ENCODE measurements around the gene SPDYC. TPM values are rescaled to one million over a fixed set of nuclear protein-coding genes. Genes with fewer than 3 reads are reported as not detected.

The SPDYC gene, protein sequence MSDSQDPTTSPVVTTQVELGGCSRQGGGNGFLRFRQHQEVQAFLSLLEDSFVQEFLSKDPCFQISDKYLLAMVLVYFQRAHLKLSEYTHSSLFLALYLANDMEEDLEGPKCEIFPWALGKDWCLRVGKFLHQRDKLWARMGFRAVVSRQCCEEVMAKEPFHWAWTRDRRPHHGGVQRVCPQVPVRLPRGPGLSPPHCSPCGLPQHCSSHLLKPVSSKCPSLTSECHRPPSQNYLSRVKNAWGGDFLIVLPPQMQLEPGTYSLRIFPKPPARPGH
- total RNA-seq (2022) (not detected in 2 replicates), Bru-seq, nascent RNA (not detected), BruChase-seq, experiment 1, labeled RNA remaining after a 2-hour chase (percentile 2 among the genes with signal in this experiment), BruChase-seq, experiment 2, labeled RNA remaining after a 6-hour chase (not detected)
- long read RNA-seq = 0 reads

DNA sequence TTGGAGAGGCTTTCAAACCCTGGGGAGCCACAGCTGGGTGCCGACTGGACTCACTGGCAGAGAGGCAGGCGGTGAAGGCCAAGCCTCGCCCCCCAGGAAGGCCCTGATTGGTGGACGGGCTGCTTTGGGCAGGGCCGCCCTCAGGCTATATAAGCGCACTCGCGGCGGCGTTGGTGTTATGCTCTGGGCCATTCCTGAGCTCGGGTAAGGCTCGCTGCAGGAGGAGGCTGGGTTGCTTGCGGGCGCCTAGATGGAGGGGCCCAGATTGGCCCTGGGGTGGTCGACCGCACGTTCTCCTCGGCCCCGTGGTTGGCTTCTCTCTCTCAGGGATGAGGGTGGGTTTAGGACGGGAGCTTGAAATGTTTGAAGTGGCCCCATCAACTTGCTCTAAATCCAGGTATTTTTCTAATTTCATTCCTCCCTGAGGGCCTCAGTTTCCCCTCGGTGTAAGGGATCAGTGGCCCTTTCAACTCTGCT is at the start of gene SPDYC:
Gene SPDYC, plus strand, starts transcription at position 176 of the 477 bp plus-strand sequence. CDS start 1,125 bp downstream, outside the sequence.
- no TSS peak for BruUV-seq (replicated peaks)
- no peaks in the 10 kb centered on the region for H3K9me3 Mint-ChIP-seq (ENCODE audit: unreplicated experiment)
- H3K4me1 ChIP-seq = no peaks in the 10 kb centered on the region
- H3K9me3 ChIP-seq = no peaks in the 10 kb centered on the region
- H3K27me3 Mint-ChIP-seq (ENCODE audit: insufficient read depth, unreplicated experiment) = no peaks in the 10 kb centered on the region
- no peaks in the 10 kb centered on the region for H3K27me3 ChIP-seq (replicated peaks; ENCODE audit: control insufficient read depth, insufficient read depth, low read length)
- no peak within 1 kb of the TSS for H3K4me3 ChIP-seq (ENCODE audit: low read depth, low read length)
- TF ChIP-seq, protein P1, sequence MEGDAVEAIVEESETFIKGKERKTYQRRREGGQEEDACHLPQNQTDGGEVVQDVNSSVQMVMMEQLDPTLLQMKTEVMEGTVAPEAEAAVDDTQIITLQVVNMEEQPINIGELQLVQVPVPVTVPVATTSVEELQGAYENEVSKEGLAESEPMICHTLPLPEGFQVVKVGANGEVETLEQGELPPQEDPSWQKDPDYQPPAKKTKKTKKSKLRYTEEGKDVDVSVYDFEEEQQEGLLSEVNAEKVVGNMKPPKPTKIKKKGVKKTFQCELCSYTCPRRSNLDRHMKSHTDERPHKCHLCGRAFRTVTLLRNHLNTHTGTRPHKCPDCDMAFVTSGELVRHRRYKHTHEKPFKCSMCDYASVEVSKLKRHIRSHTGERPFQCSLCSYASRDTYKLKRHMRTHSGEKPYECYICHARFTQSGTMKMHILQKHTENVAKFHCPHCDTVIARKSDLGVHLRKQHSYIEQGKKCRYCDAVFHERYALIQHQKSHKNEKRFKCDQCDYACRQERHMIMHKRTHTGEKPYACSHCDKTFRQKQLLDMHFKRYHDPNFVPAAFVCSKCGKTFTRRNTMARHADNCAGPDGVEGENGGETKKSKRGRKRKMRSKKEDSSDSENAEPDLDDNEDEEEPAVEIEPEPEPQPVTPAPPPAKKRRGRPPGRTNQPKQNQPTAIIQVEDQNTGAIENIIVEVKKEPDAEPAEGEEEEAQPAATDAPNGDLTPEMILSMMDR (IDR thresholded peaks at IDR 0.05; ENCODE audit: insufficient read depth in 1 of 2, low read depth in 1 of 2, low read length in 1 of 2, severe bottlenecking in 1 of 2, unreplicated experiment in 1 of 2) = no peak
- ChIA-PET CTCF (interaction anchor here (0.6 kb wide), 1 partner anchor 12 kb away, joined by 3 read pairs; the partner anchor contains the start of gene CAPN1), POLR2A (no interaction called here)
- H3K4me3 Mint-ChIP-seq (ENCODE audit: unreplicated experiment) = no peak within 1 kb of the TSS
- no peaks in the 10 kb centered on the region; the same call in 1 of the 2 replicates for H3K36me3 ChIP-seq (ENCODE audit: control insufficient read depth, insufficient read depth, low read length)
- DNase-seq = no peak
- H3K4me1 Mint-ChIP-seq (ENCODE audit: low read depth, unreplicated experiment) = peaks cover 13% of the 10 kb centered on the region
- H3K27ac Mint-ChIP-seq (ENCODE audit: unreplicated experiment) = peak within 1 kb of the TSS; percentile 12
- intact Hi-C loops (cut with micrococcal nuclease; ENCODE audit: unreplicated experiment) = no loop called here
- H3K36me3 Mint-ChIP-seq (ENCODE audit: insufficient read depth, unreplicated experiment) = peaks cover 10% of the 10 kb centered on the region

DNA sequence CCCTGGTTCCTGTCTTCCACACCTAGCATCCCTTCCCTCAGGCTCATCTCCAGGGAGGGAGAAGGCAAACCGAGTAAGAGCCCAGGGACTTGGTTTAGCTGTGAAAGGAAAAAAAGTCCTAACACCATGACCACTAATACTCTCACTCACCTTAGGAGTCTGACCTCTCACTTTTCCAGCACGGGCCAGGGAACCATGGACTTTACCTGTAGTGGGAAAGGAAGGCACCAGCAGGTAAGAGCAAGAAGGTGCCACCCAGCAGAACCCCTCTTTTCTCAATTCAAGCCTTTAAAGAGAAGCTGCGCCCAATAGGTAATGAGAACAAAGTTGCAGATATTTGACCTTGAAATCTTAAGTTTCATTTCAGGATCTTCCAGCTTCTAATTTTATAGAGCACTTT is 49.2 kb upstream of the SPDYC start:
- H3K9me3 ChIP-seq = no peaks in the 10 kb centered on the region
- H3K36me3 ChIP-seq (ENCODE audit: control insufficient read depth, insufficient read depth, low read length) = peaks cover 13% of the 10 kb centered on the region
- no TSS peak for BruUV-seq (replicated peaks)
- intact Hi-C loops (cut with micrococcal nuclease; ENCODE audit: unreplicated experiment) = no loop called here
- Mint-ChIP-seq H3K4me1 (ENCODE audit: low read depth, unreplicated experiment) (peaks cover 7% of the 10 kb centered on the region), H3K36me3 (ENCODE audit: insufficient read depth, unreplicated experiment) (peaks cover 87% of the 10 kb centered on the region), H3K4me3 (ENCODE audit: unreplicated experiment) (peak overlapping the region; percentile 98), H3K27ac (ENCODE audit: unreplicated experiment) (peak overlapping the region; percentile 100), H3K27me3 (ENCODE audit: insufficient read depth, unreplicated experiment) (no peaks in the 10 kb centered on the region), H3K9me3 (ENCODE audit: unreplicated experiment) (no peaks in the 10 kb centered on the region)
- peak overlapping the region; percentile 61 for H3K4me3 ChIP-seq (ENCODE audit: low read depth, low read length)
- peaks cover 21% of the 10 kb centered on the region for H3K4me1 ChIP-seq
- H3K27me3 ChIP-seq (replicated peaks; ENCODE audit: control insufficient read depth, insufficient read depth, low read length) = no peaks in the 10 kb centered on the region
- TF ChIP-seq, protein P1 (IDR thresholded peaks at IDR 0.05; ENCODE audit: insufficient read depth in 1 of 2, low read depth in 1 of 2, low read length in 1 of 2, severe bottlenecking in 1 of 2, unreplicated experiment in 1 of 2) = no peak
- CTCF ChIA-PET = interaction anchor here (2.3 kb wide), 1 partner anchor 9 kb away, joined by 14 read pairs; the partner anchor contains the start of gene TM7SF2
- no peak for DNase-seq
- POLR2A ChIA-PET = interaction anchor here (2.0 to 2.5 kb wide), 2 partner anchors 8 to 10 kb away, joined by 10 to 37 read pairs; partner anchors contain the start of gene TM7SF2

DNA sequence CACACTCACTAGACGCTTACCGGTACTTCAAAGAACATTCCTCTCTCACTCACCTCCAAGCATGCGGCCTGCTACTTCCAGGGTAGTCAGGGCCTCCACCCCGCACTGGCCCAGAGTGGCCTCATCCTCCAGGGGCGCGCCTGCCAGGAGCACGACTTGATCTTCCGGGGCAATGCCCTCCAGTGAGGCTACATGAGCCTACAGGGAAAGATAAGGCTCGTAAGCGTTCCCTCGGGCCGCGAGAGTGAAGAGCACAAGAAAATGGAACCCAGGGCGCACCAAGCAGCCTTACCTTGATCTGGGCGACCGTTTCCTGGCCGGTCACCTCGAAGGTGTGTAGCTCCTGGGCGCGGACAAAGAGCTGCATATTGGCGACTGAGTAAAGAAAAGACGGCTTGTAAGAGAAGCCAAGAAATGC is 48.6 kb upstream of the SPDYC start:
- H3K27me3 Mint-ChIP-seq (ENCODE audit: insufficient read depth, unreplicated experiment) = no peaks in the 10 kb centered on the region
- Histone ChIP-seq H3K36me3 (ENCODE audit: control insufficient read depth, insufficient read depth, low read length) (peaks cover 13% of the 10 kb centered on the region), H3K4me1 (peaks cover 16% of the 10 kb centered on the region), H3K27me3 (replicated peaks; ENCODE audit: control insufficient read depth, insufficient read depth, low read length) (no peaks in the 10 kb centered on the region), H3K9me3 (no peaks in the 10 kb centered on the region), H3K4me3 (ENCODE audit: low read depth, low read length) (peak overlapping the region; percentile 61)
- peaks cover 7% of the 10 kb centered on the region for H3K4me1 Mint-ChIP-seq (ENCODE audit: low read depth, unreplicated experiment)
- TF ChIP-seq, protein P1 (IDR thresholded peaks at IDR 0.05; ENCODE audit: insufficient read depth in 1 of 2, low read depth in 1 of 2, low read length in 1 of 2, severe bottlenecking in 1 of 2, unreplicated experiment in 1 of 2) = no peak
- peak overlapping the region; percentile 98 for H3K4me3 Mint-ChIP-seq (ENCODE audit: unreplicated experiment)
- peak overlapping the region; percentile 100 for H3K27ac Mint-ChIP-seq (ENCODE audit: unreplicated experiment)
- POLR2A ChIA-PET = interaction anchor here (0.6 to 2.5 kb wide), 14 partner anchors 8 to 378 kb away, joined by 3 to 48 read pairs (median 4); partner anchors contain the start of genes ARL2, CAPN1, SF1 and SYVN1
- H3K36me3 Mint-ChIP-seq (ENCODE audit: insufficient read depth, unreplicated experiment) = peaks cover 88% of the 10 kb centered on the region
- no peaks in the 10 kb centered on the region for H3K9me3 Mint-ChIP-seq (ENCODE audit: unreplicated experiment)
- intact Hi-C loops (cut with micrococcal nuclease; ENCODE audit: unreplicated experiment) = no loop called here
- CTCF ChIA-PET = interaction anchor here (0.5 to 2.3 kb wide), 9 partner anchors 8 to 264 kb away, joined by 3 to 14 read pairs (median 4); partner anchors contain the start of genes CAPN1, SYVN1 and TM7SF2
- peak; percentile 52 to 55 for DNase-seq
- BruUV-seq (replicated peaks) = no TSS peak

Measured in Caco-2 (cell line).